Activated CD8-positive, alpha-beta memory T cell treated with anti-CD3 and anti-CD28 coated beads, Interleukin-2, amount 50 U/mL, for 48 hours (primary cell): ENCODE results near the gene ZNF385C.
A peak's percentile ranks its signal among the peaks of the same experiment; 100 is the strongest.

ENCODE experiments used
- DNase-seq: peaks from one replicate; pipeline ENCODE4 v3.0.0-alpha.2; 2020

The ZNF385C gene

DNA sequence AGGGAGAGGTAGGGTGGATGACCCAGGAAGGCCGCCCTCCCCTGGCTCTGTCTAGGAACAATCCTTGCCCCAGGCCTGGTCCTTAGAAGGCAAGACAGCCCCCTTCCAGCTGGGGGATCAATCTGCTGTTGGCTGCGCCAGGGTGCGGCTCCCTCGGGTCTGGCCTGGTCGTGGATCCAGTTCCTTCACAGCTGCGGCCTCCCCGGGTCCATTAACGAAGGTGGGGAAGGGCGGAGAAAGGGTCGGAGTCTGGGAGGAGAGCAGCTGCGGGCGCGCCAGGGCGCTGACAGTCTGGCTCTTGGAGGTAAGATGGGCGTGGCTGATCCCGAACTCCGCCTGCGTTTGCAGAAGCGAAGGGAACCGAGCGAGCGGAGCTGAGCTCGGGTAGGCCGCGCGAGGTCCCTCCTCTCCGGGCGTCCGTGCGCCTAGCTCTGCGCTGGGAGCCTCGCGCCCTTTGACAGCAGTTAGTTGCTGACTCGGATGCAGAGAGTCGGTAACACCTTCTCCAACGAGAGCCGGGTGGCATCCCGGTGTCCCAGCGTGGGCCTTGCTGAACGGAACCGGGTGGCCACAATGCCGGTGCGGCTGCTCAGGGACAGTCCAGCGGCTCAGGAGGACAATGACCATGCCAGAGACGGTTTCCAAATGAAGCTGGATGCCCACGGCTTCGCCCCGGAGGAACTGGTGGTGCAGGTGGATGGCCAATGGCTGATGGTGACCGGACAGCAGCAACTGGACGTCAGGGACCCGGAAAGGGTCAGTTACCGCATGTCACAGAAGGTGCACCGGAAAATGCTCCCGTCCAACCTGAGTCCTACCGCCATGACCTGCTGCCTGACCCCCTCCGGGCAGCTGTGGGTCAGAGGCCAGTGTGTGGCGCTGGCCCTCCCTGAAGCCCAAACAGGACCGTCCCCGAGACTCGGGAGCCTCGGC is 24.4 kb upstream of the ZNF385C start, which contains the start of gene HSPB9:
Gene HSPB9 (plus strand): TSS at position 434 of the 933 bp plus-strand sequence. CDS start 47 bp downstream, at position 481.
- DNase-seq: no peak

DNA sequence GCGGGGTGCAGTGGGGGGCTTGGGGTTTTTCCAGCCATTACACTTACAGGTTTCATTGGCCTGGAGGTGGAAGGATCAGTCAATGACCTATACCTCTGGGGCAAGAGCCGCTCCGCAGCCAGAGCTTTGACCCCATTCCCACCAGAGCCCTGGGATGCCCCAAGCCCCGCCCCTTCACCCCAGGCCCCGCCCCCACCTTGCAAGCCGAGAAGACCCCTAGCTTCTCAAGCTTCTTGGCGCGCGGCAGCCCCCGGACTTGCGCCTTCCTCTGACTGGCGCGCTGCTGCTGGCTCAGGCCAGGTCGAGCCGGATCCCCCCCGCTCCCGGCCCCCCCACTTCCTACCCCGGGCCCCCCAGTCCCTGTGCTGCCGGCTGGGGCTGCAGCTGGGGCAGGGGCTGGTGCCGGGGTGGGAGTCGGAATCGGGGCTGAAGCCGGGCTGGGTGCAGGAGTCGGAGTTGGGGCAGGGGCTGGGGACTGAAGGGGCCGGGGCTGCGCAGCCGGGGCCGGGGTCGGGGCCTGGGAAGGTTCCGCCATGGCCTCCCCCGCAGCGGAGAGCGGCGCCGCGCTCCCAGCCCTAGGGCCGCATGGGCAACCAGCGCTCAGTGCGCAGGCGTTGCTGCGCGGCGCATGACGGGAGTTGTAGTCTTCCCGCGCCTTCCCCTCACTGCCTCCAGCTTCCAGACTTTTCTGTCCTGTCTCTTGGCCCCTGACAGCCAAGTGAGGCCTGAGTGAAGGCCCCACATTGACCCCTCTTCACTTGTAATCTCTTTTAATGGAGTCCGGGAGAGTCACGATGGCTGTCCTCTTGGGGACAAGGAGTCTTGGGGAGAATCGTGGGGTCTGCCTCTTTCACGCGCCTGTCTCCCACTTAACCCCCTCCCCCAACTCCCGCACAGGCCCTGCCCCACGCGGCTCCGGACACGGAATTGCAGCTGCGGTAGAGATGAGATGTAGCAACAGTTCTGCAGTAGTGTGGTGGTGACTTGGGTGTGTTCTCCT is 22.8 kb upstream of the ZNF385C start, which contains the start of gene KAT2A:
Gene KAT2A (minus strand): TSS at position 598 of the 1,000 bp plus-strand sequence. CDS start 63 bp downstream, at position 535.
- peak; percentile 89 for DNase-seq

DNA sequence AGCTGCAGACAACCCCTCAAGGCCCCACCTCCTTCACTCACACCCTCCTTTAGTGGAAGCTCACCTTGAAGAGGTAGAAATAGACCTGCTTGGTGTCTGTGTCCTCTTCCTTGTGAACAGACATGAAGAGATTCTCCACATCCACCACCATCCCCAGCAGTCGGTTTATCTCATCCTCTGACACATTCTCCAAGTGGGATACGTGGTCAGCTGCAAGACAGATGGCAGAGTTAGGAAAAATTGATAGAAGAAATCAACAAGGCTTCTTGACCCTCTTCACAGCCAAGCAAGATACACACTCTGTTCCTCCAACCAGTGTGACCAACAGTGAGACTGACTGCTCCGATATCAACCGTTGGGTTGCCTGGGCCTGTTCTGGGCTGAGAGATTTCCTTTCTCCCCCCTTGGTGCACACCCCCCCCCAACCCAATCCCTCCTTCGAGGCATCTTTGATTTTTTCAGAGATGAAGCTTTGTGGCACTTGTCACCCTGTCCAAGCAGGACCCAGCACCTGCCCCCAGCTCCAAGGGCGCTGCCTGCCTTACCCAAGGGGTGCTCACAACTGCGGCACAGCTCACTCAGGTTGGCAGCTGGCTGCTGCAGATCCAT is 22.0 kb upstream of the ZNF385C start:
- DNase-seq: no peak

DNA sequence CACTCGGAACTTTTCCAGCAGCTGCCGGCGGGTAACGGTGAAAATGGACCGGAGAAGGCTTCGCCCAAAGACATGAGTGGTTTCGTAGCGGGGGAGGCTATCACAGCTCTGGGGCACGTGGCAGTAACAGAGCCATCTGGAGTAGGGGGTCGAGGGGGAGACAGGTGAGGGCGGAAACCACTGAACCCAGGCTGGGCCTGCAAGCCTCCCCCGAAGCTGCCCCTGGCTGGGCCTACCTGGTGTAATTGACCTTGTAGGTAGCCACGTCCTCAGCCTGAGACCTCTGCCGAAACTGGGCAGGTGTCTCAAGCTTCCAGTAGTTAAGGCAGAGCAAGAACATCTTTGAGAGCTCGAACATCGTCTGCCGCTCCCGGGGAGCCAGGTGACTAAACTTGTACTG is 21.0 kb upstream of the ZNF385C start:
- DNase-seq: no peak

DNA sequence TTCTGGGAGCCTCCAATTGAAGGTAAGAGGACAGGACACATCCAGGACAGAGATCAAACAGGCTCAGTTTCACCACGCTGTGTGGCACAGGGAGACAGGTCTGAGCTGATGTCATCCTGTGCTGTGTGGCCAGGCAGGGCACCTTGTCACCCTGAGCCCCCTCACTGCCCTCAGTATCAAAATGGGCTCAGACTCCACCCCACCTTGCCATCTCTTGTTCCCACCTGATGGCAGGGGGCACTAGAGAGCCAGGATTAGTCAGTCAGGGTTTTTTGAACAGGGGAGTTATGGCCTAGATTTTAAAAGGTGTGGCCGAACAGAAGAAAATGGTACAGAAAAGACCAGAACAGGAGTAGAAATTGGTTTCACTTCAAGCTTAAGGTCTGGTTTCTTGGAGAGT is 20.3 kb upstream of the ZNF385C start:
- DNase-seq: peak; percentile 68

DNA sequence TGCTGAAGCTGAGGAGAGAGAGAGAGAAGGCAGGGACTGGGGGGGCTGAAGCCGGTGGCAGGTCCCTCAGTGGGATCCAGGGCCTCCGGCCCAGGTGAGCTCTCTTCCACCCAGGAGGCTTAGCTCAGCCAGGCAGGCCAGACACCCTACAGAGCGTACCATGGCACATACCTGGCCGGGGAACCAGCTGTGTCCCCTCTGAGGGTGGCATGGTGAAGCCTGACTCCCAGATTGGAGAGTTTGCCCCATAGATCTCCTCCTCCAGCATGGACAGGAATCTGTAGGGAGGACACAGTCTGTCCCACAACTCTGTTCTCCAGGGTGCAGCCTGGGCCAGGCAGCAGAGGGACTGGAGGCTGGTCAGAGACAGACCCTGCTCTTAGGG is 19.8 kb upstream of the ZNF385C start:
- no peak for DNase-seq

DNA sequence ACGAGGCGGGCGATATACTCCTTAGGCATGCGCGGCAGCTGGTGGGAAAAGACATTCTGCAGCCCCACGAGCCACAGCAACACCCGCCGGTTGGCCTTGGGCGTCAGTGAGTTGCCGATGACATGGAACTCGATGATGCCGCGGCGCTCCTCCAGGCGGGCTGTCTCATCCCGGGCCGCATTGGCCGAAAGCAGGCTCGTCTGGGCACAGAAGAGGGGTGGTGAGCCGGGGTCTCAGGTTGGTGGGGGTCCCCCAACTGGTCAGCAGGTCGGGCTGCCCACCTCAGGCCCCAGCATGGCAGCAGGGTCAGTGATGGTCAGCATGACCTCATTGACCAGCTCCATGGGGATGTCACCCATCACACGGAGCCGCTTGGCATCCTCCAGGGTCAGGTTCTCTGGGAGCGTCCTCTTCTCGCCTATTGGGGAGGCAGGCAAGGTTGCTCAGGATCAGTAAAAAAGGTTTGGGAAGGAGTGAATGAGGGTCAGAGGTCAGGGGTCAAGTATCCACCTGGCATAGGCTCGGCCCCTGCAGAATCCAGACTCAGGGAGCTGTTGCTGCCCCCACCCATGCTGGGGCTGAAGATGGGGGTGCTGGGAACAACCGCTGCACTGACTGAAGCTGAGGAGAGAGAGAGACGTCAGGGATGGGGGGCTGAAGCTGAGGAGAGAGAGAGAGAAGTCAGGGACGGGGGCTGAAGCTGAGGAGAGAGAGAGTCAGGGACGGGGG is 19.3 kb upstream of the ZNF385C start:
- DNase-seq: no peak

DNA sequence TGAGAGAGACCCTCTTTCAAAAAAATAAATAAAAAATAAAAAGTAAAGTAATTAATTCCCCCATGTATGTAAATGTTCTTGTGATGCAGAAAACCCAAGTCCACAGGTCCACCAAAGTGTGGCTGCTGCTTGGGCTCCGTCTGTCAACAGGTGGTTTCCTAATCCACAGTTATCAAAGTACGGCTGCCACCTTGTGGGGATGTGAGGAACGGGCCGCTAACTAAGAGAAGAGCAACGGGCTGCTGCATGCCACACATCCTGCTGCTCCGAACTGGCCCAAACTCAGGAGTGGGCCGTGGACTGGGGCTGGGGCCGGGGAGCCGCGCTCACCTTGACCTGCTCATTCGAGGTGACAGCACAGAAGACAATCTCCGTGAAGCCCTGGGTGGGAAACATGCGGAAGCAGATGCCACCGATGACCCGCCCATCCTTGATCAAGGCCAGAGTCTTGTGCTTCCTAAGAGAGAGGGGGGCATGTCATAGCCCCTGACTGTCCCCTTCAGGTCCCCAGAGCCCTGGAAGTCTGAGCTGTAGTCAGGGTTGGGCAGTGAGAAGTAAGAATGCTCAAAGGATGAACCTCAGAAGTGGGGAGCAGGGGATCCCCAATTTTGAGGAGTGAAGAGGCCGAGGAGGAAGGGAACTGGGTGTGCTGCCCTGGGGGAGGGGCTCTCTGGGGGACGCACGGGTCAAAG is 18.6 kb upstream of the ZNF385C start:
- DNase-seq: peak; percentile 81

DNA sequence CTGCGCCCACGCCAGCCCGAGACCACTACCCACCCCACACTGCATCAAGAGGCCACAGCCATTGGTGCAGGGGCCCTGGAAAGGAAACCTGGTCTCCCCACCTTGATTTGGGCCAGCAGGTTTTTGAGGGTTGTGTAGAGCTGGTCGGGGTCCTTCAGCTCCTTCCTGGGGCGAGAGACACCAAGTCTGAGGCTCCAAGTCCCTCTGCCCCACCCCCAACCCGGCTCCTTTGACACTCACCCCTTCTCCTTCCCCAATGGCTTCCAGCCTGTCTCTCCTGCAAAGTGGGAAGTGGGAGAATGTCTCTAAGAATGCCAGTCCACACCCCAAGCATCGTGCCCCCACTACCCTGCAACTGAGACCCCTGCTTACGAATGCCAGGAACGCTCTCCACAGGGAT is 15.8 kb upstream of the ZNF385C start:
- DNase-seq: no peak

DNA sequence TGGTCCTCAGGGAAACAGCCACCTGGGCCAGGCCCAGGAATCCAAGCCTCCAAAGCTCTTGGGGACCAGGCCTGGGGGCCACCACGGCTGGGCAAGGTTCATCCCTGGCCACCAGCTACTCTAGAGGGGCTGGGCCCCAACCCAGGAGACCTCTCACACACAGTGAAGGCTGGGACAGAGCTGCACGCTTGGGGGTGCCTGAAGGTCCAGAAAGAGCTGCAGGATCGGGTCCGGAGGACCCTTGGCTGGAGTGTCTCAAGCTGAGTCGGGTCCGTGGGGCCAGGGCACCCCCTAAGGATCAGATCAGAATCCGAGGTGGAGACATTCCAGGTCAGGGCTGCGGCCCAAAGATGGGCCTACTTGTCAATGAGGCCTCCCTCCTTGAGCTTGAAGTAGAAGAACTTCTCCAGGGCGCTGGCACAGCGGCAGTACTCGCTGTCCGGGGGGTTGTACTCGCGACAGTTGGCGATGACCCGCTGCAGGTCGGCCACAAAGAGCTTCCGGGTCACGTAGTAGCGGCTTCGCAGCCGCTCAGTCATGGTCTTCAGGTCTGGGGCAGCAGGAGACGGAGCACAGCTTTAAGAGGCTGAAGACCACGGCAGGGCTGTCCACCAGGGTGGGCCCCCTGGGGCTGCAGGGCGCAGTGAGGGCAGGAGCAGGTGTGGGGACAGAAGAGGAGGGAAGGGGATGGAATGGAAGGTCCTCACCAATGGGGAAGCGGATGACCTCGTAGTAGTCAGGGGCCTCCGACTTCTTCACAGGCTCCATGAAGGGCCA is 15.2 kb upstream of the ZNF385C start:
- no peak for DNase-seq

DNA sequence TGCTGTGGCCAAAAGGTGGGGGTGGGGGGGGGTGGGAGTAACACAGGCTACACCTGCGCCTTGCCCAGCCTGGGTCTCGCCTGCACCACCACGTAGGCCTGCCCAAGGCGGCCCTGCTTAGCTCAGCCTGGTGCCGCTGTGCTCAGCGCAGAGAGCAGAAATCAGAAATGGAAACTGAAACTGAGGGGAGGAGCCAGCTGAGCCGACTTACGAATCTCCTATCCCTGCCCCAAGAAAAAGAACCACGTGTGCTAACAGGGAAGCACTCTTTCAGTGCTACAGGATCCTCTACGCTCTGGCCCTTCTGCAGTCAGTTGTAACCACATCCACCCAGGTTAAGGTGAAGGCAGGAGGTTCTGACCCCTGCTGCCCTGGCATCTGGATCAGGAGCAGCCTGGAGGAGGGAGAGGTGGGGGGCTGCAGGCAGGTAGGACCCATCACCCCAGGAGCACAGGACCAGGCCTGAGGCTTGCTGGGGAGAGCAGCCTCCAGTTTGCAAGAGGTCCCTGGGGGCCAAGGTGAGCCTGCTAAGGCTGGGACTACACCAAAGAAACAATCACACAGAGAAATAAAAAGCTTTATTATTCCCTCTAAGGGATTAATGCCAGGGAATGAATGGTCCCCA is 14.4 kb upstream of the ZNF385C start, which contains the start of gene DHX58:
Gene DHX58 (minus strand): TSS at position 163 of the 625 bp plus-strand sequence. CDS start 822 bp downstream, outside the sequence.
- DNase-seq: peak; percentile 82

DNA sequence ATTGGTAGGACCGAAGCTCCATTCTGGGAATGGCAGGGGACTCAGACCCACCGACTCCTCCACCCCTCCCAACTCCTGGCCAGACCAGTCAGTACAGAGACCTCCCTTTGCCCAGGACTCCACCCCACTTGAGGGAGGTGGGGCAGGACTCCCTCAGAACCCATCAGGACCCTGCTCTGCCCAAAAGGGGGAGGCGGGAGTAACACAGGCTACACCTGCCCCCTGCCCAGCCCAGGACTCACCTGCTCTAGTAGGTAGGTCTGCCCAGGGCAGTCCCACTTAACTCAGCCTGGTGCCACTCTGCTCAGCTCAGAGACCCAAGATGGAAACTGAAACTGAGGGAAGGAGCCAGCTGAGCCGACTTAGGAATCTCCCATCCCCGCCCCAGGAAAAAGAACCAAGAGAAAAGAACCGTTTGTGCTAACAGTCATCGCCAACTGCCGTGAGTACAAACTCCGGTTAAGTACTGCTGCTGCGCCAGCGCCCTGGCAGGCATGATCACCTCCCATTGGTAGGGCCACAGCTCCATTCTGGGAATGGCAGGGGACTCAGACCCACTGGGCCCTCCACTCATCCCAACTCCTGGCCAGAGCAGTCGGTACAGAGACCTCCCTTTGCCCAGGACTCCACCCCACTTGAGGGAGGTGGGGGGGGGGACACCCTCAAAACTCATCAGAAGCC is 13.7 kb upstream of the ZNF385C start:
- DNase-seq: peak; percentile 74

DNA sequence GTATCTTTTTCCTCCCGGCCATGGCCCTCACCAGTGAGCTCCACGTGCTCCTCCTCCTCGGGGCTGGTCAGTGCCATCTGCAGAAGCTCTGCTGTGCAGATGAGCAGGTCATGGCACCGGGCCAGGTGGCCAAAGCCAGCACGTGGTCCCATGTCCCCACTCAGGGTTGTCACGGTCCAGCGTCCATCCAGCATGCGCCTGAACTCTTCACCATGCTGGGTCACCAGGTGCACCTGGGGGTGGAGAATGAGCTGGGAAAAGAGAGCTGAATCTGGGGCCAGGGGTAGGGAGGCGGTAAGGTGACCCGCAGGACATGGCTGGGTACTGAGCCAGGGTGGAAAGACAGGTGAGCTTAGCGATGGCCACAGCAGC is 13.0 kb upstream of the ZNF385C start:
- DNase-seq: no peak

DNA sequence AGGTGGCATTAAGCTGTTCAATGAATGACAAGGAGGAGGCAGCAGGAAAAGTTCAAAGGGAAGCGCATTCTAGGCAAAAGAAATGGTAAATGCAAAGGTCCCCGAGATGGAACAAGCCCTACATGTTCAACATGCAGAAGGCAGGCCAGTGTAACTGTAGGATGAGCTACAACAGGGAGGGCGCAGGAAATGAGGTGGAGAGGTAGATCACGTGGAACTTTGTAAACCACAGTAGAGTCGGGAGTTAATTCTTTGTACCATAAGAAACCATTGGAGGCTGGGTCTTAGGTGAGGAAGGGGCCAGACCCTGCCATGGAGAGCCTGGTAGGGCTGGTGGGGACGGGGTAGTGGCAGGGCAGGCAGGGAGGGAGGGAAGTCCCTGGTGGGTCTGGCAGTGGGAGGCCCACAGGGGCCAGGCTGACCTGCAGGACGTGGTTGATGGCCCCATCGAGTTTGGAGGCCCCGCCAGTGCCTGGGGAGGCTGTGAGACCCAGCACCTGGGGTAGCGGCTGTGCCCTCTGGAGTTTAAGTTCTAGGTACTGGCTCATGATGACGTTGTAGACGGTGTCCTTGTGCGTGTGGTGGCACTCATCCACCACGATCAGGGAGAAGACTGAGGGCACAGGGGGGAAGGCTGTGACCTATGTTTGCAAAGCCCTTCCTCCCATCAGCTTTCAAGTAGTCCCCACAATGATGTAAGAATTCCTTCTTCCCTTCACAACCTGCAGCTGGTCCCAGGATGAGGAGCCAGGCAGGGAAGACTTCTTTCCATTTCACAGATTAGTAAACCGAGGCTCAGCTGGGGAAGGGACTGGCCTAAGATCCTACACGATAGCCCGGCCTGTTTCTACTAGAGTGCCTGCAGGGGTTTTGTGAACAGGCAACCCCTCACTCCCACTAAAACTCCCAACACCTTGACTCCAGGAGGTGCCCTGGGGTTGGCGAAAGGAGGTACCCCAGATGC is 12.3 kb upstream of the ZNF385C start:
- DNase-seq: no peak

DNA sequence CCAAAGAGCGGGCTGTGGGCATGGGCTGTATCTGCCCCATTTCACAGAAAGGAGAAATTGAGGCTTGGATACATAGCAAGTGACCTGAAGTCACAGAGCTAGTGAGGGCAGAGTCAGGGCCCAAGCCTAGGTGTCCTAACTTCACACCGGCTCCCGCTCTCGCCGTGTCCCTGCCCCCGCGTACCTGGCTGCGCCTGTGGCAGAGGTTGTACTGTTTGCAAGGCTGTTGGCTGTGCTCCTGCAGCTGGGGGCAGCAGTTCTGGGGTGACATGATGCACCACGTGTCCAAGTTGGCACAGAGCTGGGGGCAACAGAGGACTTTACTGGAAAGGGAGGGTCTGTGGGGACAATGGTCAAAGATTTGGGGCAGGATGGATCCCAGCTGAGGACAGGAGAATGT is 10.8 kb upstream of the ZNF385C start:
- DNase-seq: no peak

DNA sequence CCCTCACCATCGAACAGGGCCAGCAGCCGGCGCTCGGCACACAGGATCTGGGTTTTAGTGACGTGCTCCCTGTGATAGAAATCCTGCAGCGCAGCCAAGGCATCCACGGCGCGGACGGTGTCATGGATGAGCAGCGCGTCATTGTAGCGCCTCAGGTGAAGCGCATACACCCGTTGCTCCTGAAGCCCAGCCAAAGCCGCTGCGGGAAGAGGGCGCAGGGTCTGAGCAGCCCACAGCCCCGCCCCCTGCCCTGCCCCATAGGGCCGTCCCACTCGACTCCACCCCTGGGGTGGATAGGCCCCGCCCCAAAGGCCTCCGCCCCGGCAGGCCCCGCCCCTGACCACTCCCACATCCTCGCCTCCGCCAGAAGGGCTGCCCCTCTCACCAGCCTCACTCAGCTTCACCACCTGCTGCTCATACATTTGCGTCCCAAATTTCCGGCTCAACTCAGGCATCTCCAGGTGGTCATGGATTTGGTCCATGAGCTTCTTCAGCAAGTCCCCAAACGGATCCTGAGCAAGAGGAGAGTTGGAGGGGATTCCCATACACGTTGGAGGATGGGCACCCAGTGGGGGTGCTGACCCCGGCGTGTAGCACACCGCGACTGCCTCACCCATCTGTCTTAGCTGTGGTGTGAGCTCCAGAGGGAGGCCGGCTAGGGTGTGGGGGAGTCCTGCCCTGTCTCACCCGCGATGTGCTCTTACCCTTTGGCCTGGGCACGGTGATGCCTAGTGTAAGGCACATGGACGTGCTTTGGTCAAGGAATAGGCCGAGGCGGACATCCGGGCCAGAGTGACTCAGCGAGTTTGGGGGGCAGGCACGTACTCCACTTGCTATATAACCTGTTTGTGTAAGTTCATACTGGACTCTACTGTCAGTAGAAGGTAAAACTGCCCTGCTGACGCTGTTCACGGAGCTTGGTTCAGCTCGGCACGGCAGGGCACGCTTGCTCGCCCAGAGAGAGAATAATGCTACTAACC is 9.6 kb upstream of the ZNF385C start:
- peak; percentile 96 for DNase-seq

DNA sequence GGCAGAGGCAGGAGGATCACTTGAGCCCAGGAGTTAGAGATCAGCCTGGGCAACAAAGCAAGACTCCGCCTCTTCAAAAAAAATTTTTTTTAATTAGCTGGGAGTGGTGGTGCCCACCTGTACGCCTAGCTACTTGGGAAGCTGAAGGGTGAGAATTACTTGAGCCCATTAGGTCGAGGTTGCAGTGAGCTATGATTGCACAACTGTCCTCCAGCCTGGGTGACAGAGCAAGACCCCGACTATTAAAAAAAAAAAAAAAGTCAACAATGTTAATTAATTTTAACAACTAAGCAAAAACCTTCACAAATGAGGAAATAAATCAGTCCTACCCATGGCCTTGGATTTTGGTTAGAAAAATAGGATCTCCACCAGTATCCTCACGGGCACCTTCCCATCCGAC is 8.9 kb upstream of the ZNF385C start:
- no peak for DNase-seq
